Psoas muscle (tissue), 8 donors: ENCODE measurements around the gene BPI. TPM values are rescaled to one million over a fixed set of nuclear protein-coding genes. Genes with fewer than 3 reads are reported as not detected.

ENCODE experiments used
- ATAC-seq, 4 donors: fragments of 200-7000 bp; cut with Tn5 transposase; one replicate each; pipeline ENCODE4 v1.9.1; 2020; ENCODE audit warnings: moderate library complexity in 3 of 4, mild to moderate bottlenecking in 2 of 4
- DNase-seq, 2 donors: peaks; one replicate each; pipeline ENCODE4 v3.0.0-alpha.2; 2020
- H3K27ac ChIP-seq: fragments of 200-600 bp; one replicate; pipeline ENCODE4 v1.8.0; 2022
- H3K27me3 ChIP-seq, 3 donors: fragments of 200-600 bp in 1 of 3; one replicate each; pipeline versions ENCODE4 v1.6.1 to v1.8.0; 2013 to 2022; ENCODE audit warnings: low read length in 2 of 3, mild to moderate bottlenecking in 2 of 3, moderate library complexity in 1 of 3; ENCODE audit not compliant: insufficient read depth in 3 of 3
- H3K36me3 ChIP-seq, 2 donors: fragments of 200-600 bp in 1 of 2; one replicate each; pipeline versions ENCODE4 v1.6.1 to v1.8.0; 2013 to 2022; ENCODE audit warnings: low read depth in 1 of 2, mild to moderate bottlenecking in 1 of 2, moderate library complexity in 1 of 2; ENCODE audit not compliant: insufficient read depth in 1 of 2
- H3K4me1 ChIP-seq: fragments of 200-600 bp; one replicate; pipeline ENCODE4 v1.8.0; 2022
- H3K4me3 ChIP-seq: fragments of 200-600 bp; one replicate; pipeline ENCODE4 v1.8.0; 2022; ENCODE audit warnings: mild to moderate bottlenecking
- H3K9me3 ChIP-seq: fragments of 200-600 bp; one replicate; pipeline ENCODE4 v1.8.0; 2022
- WGBS, 3 donors: extraction: QIAGEN DNeasy Blood & Tissue Kit; methylation state at CpG; one replicate each; pipeline versions ENCODE4 v1.1.6 to v1.1.7; 2013; 5-methylcytosine and 5-hydroxymethylcytosine counted together
- intact Hi-C, 2 donors: fragments of 100-400 bp; cut with DNase I; formaldehyde crosslinking; loops; one replicate each; pipeline versions ENCODE4 v1.11.0 to v1.14.2; 2022
- polyA plus RNA-seq, 3 donors: library from polyadenylated mRNA; stranded (reverse); fragments of 200-250 nt; gene quantifications; one replicate each; pipeline ENCODE4 v1.2.3, GENCODE V29; 2013
- total RNA-seq, 4 donors: library from RNA; stranded (reverse); fragmentation: NEBNext Ultra II Directional in 2 of 4; extraction: Animal tissue kit (Norgen Biotek cat#: 25700) in 2 of 4; gene quantifications; one replicate each; pipeline versions ENCODE4 v1.2.1 to v1.2.4, GENCODE V29; 2021 to 2023
- TF ChIP-seq, protein P1 (sequence below): fragments of 200-600 bp; IDR thresholded peaks from one replicate; pipeline ENCODE4 v1.8.0; 2022; ENCODE audit warnings: antibody characterized with exemption
- donor health status: healthy with polysubstance abuse.
- donor health status: DM: no; HTN: no; CAD: no; lungs with moderate emphysema.
- donor health status: Bipolar disorder and iron deficiency.
- donor health status: healthy.
- donor health status: DM: yes; HTN: yes; CAD: no.
- donor health status: DM: no; HTN: no; CAD: no.
- donor health status: DM: no; HTN: no; CAD: no.
- donor health status: DM: yes; HTN: yes; CAD: no.

The BPI gene
- total and polyA plus RNA-seq, 7 donors, result 0.06 to 0.49 (median 0.41) TPM; not detected in 4

DNA sequence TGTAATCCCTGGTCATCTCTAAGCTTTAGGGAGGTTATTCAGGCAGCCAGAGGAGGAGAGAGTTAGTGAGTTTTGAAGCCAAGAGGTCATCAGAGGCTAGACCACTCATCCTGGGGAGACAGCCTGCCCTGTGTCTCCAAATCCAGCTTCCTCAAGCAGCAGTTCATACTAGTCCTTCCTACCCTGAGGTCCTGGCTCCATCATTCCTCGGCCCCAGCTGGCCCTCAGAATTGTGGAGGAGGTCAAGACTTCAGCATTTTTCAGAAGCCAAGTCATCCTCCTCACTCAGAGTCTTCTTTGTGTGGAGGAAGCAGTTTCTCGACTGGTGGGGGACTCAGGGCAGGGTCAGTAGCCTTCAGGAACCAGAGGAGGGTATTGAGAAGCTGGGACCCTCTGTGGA lies 31.0 kb upstream of the BPI start:
- 52 to 66% (median 64%) methylated on average over 2 of the region's 2 CpGs for WGBS, 3 donors
- ATAC-seq (no peak), DNase-seq (no peak)
- Histone ChIP-seq H3K27me3 (peaks cover 0 to 11% (median 0%) of the 10 kb centered on the region in 3 donors), H3K9me3 (no peaks in the 10 kb centered on the region), H3K27ac (no peak overlapping the region), H3K36me3 (no peaks in the 10 kb centered on the region), H3K4me1 (no peaks in the 10 kb centered on the region), H3K4me3 (no peak overlapping the region)
- intact Hi-C loops, result no loop called here
- TF ChIP-seq, protein P1, sequence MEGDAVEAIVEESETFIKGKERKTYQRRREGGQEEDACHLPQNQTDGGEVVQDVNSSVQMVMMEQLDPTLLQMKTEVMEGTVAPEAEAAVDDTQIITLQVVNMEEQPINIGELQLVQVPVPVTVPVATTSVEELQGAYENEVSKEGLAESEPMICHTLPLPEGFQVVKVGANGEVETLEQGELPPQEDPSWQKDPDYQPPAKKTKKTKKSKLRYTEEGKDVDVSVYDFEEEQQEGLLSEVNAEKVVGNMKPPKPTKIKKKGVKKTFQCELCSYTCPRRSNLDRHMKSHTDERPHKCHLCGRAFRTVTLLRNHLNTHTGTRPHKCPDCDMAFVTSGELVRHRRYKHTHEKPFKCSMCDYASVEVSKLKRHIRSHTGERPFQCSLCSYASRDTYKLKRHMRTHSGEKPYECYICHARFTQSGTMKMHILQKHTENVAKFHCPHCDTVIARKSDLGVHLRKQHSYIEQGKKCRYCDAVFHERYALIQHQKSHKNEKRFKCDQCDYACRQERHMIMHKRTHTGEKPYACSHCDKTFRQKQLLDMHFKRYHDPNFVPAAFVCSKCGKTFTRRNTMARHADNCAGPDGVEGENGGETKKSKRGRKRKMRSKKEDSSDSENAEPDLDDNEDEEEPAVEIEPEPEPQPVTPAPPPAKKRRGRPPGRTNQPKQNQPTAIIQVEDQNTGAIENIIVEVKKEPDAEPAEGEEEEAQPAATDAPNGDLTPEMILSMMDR, result no peak

DNA sequence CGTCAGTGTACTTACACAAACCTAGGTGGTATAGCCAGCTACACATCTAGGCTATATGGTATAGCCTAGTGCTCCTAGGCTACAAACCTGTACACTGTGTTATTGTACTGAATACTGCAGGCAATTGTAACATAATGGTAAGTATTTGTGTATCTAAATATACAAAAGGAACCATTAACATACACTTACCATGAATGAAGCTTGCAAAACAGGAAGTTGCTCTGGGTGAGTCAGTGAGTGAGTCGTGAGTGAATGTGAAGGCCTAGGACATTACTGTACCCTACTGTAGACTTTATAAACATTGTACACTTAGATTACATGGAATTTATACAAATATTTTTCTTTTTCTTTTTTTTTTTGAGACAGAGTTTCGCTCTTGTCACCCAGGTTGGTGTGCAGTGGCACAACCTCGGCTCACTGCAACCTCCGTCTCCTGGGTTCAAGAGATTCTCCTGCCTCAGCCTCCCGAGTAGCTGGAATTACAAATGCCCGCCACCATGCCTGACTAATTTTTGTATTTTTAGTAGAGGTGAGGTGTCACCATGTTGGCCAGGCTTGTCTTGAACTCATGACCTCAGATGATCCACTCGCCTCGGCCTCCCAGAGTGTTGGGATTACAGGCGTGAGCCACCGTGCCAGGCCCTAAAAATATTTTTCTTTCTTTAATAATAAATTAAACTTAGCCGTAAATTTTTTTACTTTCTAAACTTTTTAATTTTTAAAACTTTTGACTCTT lies 28.0 kb upstream of the BPI start:
- TF ChIP-seq, protein P1, result no peak
- intact Hi-C loops, result no loop called here
- DNase-seq, result no peak

DNA sequence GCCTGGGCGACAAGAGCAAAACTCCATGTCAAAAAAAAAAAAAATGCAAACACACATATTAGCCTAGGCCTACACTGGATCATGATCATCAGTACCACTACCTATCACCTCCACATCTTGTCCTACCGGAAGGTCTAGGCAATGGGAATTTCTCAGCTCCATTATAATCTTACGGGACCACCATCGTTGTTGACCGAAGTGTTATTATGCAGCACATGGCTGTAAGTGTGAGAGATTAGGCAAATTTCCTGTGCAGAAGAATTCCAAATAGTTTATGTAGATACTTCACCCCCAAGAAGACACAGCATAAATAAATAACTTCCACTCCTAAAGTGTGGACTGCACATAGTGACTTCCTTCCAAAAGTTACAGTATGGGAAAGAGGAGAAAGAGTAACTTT lies 26.7 kb upstream of the BPI start:
- ATAC-seq, result no peak
- H3K27me3 ChIP-seq, result no peaks in the 10 kb centered on the region
- WGBS, 3 donors, result 93 to 94% (median 93%) methylated on average over 5 of the region's 5 CpGs
- TF ChIP-seq, protein P1, result no peak
- no peak for DNase-seq
- H3K4me1 ChIP-seq, result peaks cover 9% of the 10 kb centered on the region
- H3K36me3 ChIP-seq, result no peaks in the 10 kb centered on the region
- H3K27ac ChIP-seq, result no peak overlapping the region
- H3K4me3 ChIP-seq, result no peak overlapping the region
- no peaks in the 10 kb centered on the region for H3K9me3 ChIP-seq
- intact Hi-C loops, result no loop called here

More for the DNA sequence above, 28.0 kb upstream of the BPI start:
- Histone ChIP-seq H3K9me3 (no peaks in the 10 kb centered on the region), H3K4me3 (no peak overlapping the region), H3K27ac (no peak overlapping the region), H3K4me1 (peaks cover 9% of the 10 kb centered on the region), H3K36me3 (no peaks in the 10 kb centered on the region), H3K27me3 (no peaks in the 10 kb centered on the region)
- 82 to 87% (median 83%) methylated on average over 12 of the region's 12 CpGs for WGBS, 3 donors
- no peak for ATAC-seq

DNA sequence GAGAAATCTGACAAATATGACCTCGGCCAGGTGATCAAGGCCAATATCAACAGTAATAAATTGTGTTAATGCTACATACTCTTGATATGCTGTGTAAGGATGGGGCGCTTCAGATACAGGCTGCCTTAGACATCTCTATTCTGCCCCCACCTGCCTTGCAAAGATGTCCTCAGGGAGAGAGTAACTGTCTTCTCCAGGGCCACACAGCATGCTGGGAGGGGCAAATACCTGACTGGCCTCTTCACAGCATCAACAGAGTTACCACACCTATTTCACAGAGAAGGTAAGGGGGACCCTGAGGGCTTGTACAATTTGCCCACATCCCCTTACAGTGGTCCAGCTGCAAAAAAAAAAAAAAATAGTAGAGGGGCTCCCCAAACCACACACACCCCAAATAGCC lies 26.3 kb upstream of the BPI start:
- Histone ChIP-seq H3K9me3 (no peaks in the 10 kb centered on the region), H3K27me3 (no peaks in the 10 kb centered on the region), H3K36me3 (no peaks in the 10 kb centered on the region), H3K27ac (no peak overlapping the region), H3K4me1 (peaks cover 9% of the 10 kb centered on the region), H3K4me3 (no peak overlapping the region)
- WGBS, 3 donors, result 90 to 94% (median 92%) methylated on average over 2 of the region's 2 CpGs
- intact Hi-C loops, result no loop called here
- ATAC-seq (no peak), DNase-seq (no peak)
- TF ChIP-seq, protein P1, result no peak

DNA sequence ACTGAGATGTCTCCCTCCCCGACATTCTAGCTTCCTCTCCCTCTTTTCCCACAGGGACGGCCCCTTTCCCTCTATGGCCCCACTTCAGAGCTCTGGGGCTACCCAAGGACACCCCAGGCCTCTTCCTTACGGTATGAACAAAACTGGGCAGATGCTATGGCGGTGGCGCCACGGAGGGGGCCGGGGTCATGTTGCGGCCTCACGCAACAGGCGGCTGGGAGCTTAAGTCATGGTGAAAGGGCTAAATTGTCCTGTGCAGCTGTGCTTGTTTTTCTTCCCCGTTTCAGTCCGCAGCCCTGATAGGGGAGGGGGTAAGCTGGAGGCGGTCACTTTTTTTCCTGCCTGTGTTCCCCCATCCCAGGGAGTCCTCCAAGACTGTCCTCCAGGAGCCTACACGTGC lies 25.8 kb upstream of the BPI start:
- WGBS, 3 donors, result 42 to 55% (median 45%) methylated on average over 14 of the region's 14 CpGs
- intact Hi-C loops, result no loop called here
- Histone ChIP-seq H3K9me3 (no peaks in the 10 kb centered on the region), H3K27me3 (no peaks in the 10 kb centered on the region), H3K4me1 (peaks cover 9% of the 10 kb centered on the region), H3K4me3 (no peak overlapping the region), H3K27ac (no peak overlapping the region), H3K36me3 (no peaks in the 10 kb centered on the region)
- TF ChIP-seq, protein P1, result no peak
- DNase-seq, result no peak
- ATAC-seq, result no peak
